ENCODE data around the gene PCDH18.

The PCDH18 gene

GRCh38 chr4:137536789-137537561 lies 4.7 kb upstream of the PCDH18 start:
- no peaks in the 10 kb centered on the region for H3K4me1 Mint-ChIP-seq
- DNase-seq (no peak), ATAC-seq (replicated peaks) (no peak)
- H3K27ac Mint-ChIP-seq = no peak overlapping the region
- H3K27me3 Mint-ChIP-seq = peaks cover 0 to 6% of the 10 kb centered on the region in 2 donors
- H3K4me3 Mint-ChIP-seq = no peak overlapping the region
- no peaks in the 10 kb centered on the region for H3K36me3 Mint-ChIP-seq
- H3K9me3 Mint-ChIP-seq = peaks cover 0 to 2% of the 10 kb centered on the region in 2 donors

DNA sequence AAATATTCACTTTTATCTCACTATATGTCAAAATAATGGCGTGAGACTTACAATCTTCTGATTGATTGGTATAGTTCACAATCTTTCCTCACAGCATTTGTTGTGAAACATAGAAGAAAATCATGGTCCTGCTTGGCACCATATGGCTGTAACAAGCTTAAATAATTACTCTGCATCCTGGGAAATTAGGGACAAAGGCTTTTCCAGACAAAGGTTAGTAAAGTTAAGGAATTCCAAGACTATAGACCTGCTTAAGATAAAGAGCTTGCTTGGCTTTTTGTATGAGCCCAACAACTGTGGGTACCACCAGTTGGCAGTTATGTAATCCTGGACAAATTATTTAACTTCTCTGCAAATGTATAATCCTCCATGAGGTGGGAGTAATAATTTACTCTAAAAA lies 3.4 kb upstream of the PCDH18 start:
- Mint-ChIP-seq H3K27ac (no peak overlapping the region), H3K9me3 (peaks cover 0 to 2% of the 10 kb centered on the region in 2 donors)
- ATAC-seq (replicated peaks) = no peak

DNA sequence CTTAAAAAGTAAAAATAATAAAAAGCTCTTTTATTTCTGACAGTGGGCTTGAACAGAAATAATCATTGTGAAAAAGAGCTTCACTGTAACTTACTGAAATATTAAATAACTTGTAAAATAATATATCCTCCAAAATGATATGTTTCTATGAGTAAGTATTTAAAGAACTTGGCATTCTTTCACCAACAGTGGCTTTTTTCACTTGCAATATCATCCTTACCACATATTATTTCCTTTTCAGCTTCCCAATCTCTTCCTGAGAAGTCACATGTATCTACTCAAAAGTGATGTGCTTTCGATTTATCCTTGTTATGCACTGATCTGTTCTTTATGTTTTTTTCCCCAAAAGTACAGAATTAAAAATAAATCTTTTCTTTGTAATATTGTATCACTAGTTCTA lies 2.2 kb upstream of the PCDH18 start:
- Mint-ChIP-seq H3K27ac (no peak overlapping the region), H3K4me1 (no peaks in the 10 kb centered on the region)
- no peak for ATAC-seq (replicated peaks)

More for the DNA sequence above, 3.4 kb upstream of the PCDH18 start:
- H3K4me1 Mint-ChIP-seq = no peaks in the 10 kb centered on the region
- no peak overlapping the region for H3K4me3 Mint-ChIP-seq
- H3K36me3 Mint-ChIP-seq = no peaks in the 10 kb centered on the region
- no peak for DNase-seq
- H3K27me3 Mint-ChIP-seq = peaks cover 0 to 6% of the 10 kb centered on the region in 2 donors

DNA sequence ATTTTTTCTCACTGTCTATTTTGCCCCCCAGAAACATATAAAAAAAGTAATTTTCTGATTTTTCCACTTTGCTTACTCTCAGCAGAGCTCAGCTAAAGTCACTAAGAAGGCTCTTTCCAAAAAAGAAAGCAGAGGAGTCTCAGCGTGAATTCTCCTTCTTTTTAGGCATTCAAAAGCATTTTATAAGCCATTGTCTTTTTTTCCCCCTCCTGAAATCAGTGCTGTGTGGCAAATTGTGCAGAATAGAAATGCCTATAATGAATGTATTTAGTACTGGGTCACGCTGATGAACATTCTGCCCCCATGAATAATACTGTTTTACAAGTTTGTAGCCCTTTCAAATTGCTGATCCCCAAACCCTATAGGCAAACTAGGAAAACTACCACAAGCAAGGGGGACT lies 1.6 kb upstream of the PCDH18 start:
- peaks cover 0 to 6% of the 10 kb centered on the region in 2 donors for H3K27me3 Mint-ChIP-seq
- peaks cover 0 to 3% of the 10 kb centered on the region in 2 donors for H3K9me3 Mint-ChIP-seq
- no peak for DNase-seq
- no peak overlapping the region for H3K27ac Mint-ChIP-seq
- H3K36me3 Mint-ChIP-seq = no peaks in the 10 kb centered on the region
- ATAC-seq (replicated peaks) = no peak
- H3K4me1 Mint-ChIP-seq = no peaks in the 10 kb centered on the region
- H3K4me3 Mint-ChIP-seq = no peak overlapping the region

More for the DNA sequence above, 2.2 kb upstream of the PCDH18 start:
- DNase-seq = no peak
- Mint-ChIP-seq H3K36me3 (no peaks in the 10 kb centered on the region), H3K9me3 (peaks cover 0 to 2% of the 10 kb centered on the region in 2 donors), H3K4me3 (no peak overlapping the region), H3K27me3 (peaks cover 0 to 6% of the 10 kb centered on the region in 2 donors)

- H3K4me1 Mint-ChIP-seq = no peaks in the 10 kb centered on the region
- ATAC-seq (replicated peaks) (no peak), DNase-seq (no peak)
- no peak overlapping the region for H3K27ac Mint-ChIP-seq
- H3K27me3 Mint-ChIP-seq = peaks cover 0 to 6% of the 10 kb centered on the region in 2 donors
- no peak overlapping the region for H3K4me3 Mint-ChIP-seq
- peaks cover 0 to 3% of the 10 kb centered on the region in 2 donors for H3K9me3 Mint-ChIP-seq
- H3K36me3 Mint-ChIP-seq = no peaks in the 10 kb centered on the region
Measured at GRCh38 chr4:137532869-137533236, 559 bp upstream of the PCDH18 start.

- no peak overlapping the region for H3K4me3 Mint-ChIP-seq
- no peaks in the 10 kb centered on the region for H3K4me1 Mint-ChIP-seq
- peaks cover 0 to 2% of the 10 kb centered on the region in 2 donors for H3K9me3 Mint-ChIP-seq
- no peaks in the 10 kb centered on the region for H3K36me3 Mint-ChIP-seq
- DNase-seq (no peak), ATAC-seq (replicated peaks) (no peak)
- no peak overlapping the region for H3K27ac Mint-ChIP-seq
- peaks cover 0 to 6% of the 10 kb centered on the region in 2 donors for H3K27me3 Mint-ChIP-seq
Measured at GRCh38 chr4:137531168-137531985, 917 bp downstream of the PCDH18 start.

DNA sequence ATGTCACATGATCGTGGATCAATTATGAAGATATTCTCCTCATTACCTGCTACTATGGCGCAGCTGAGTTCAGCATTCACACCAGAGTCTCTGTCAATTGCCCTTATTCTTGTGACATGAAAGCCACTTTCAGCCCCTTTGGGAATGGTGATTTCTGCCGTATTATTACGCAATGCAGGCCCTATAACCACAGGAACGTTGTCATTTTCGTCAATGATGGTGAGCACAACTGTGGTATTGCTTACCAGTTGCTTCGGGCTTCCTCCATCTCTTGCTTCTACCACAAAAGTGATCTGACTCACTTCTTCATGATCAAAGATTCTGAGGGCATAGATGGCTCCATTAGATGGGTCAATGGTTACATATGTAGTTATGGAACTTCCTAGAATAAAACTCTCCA lies 2.1 kb downstream of the PCDH18 start:
- no peaks in the 10 kb centered on the region for H3K36me3 Mint-ChIP-seq

DNA sequence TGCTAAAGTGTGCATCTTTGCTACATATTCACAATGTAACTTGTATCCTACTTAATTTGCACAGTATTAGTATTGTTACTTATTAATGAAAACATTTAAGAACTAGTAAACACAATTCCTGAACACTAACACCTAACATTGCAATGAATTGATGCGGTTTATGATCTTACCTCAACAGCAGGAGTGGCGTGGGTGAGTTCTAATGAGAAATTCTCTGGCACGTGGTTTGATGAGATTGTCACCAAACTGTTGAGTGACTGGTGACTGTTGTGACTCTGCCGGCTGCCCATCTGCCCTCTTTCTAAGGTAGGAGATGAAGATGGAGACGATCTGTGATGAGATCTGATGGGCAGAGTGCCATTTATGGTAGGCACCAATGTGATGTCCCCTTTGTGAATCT lies 2.9 kb downstream of the PCDH18 start:
- Mint-ChIP-seq H3K36me3 (no peaks in the 10 kb centered on the region), H3K27me3 (peaks cover 0 to 6% of the 10 kb centered on the region in 2 donors), H3K4me3 (no peak overlapping the region), H3K9me3 (peaks cover 0 to 2% of the 10 kb centered on the region in 2 donors), H3K27ac (no peak overlapping the region), H3K4me1 (no peaks in the 10 kb centered on the region)
- DNase-seq (no peak), ATAC-seq (replicated peaks) (no peak)

More for the DNA sequence above, 2.1 kb downstream of the PCDH18 start:
- Mint-ChIP-seq H3K4me3 (no peak overlapping the region), H3K4me1 (no peaks in the 10 kb centered on the region), H3K27ac (no peak overlapping the region), H3K9me3 (peaks cover 0 to 2% of the 10 kb centered on the region in 2 donors), H3K27me3 (peaks cover 0 to 6% of the 10 kb centered on the region in 2 donors)
- DNase-seq (no peak), ATAC-seq (replicated peaks) (no peak)

DNA sequence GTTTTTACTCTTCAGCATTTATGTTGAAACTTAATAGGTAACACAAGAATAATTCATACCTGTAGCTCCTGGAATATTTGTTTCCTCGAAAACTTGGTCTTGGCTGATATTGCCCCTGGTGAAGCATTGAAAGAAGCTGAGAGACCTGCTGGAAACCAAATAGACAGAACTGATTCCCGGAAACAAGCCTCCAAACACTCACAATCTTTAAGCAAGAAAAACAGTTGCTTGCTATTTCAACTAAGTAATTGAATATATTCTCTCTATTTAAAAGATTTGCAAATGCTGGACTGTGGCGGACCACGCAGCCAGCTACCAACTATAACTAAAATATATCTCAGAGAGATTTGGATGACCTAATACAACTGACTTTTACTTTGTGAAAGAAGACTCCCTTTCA lies 3.6 kb downstream of the PCDH18 start:
- ATAC-seq (replicated peaks) (no peak), DNase-seq (no peak)
- H3K9me3 Mint-ChIP-seq = peaks cover 0 to 2% of the 10 kb centered on the region in 2 donors
- H3K27me3 Mint-ChIP-seq = peaks cover 0 to 1% of the 10 kb centered on the region in 2 donors
- H3K4me1 Mint-ChIP-seq = no peaks in the 10 kb centered on the region
- H3K36me3 Mint-ChIP-seq = no peaks in the 10 kb centered on the region
- no peak overlapping the region for H3K4me3 Mint-ChIP-seq
- no peak overlapping the region for H3K27ac Mint-ChIP-seq

GRCh38 chr4:137526681-137527080 lies 5.6 kb downstream of the PCDH18 start:
- no peaks in the 10 kb centered on the region for H3K4me1 Mint-ChIP-seq
- no peak overlapping the region for H3K27ac Mint-ChIP-seq
- DNase-seq (no peak), ATAC-seq (replicated peaks) (no peak)
- no peaks in the 10 kb centered on the region for H3K36me3 Mint-ChIP-seq
- H3K9me3 Mint-ChIP-seq = peaks cover 0 to 2% of the 10 kb centered on the region in 2 donors
- no peak overlapping the region for H3K4me3 Mint-ChIP-seq
- no peaks in the 10 kb centered on the region for H3K27me3 Mint-ChIP-seq

DNA sequence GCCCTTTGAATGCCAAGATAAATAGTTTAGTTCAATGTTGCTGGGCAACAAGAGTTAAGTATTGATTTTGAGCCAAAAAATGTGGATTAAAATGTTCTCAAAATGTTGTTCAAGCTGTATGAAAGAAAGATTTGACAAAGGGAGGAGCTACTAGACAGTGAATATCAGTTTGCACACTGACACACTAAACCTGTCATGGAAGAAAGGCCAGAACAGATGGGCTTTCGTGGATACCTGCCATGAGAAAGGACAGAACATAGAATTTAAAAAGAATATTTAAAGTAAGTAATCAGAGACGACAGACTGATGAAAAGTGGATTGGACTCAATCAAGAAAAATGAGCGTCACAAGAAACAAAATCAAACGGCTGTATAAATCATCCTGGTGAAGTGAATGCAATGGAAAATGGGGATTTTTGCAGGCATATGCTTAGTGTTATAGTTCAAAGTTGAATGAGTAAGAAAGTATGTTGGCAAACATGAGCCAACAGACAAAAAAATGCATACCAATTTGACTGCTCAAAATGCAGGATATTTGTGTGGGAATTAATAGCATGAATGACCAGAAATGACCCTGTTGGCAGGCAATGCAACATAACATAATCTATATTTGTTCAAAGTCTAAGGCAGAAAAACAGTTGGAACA lies 7.4 kb downstream of the PCDH18 start:
- DNase-seq (no peak), ATAC-seq (replicated peaks) (no peak)
- H3K9me3 Mint-ChIP-seq = peaks cover 0 to 2% of the 10 kb centered on the region in 2 donors
- H3K4me1 Mint-ChIP-seq = no peaks in the 10 kb centered on the region
- no peaks in the 10 kb centered on the region for H3K27me3 Mint-ChIP-seq
- H3K27ac Mint-ChIP-seq = no peak overlapping the region
- H3K4me3 Mint-ChIP-seq = no peak overlapping the region
- H3K36me3 Mint-ChIP-seq = no peaks in the 10 kb centered on the region

DNA sequence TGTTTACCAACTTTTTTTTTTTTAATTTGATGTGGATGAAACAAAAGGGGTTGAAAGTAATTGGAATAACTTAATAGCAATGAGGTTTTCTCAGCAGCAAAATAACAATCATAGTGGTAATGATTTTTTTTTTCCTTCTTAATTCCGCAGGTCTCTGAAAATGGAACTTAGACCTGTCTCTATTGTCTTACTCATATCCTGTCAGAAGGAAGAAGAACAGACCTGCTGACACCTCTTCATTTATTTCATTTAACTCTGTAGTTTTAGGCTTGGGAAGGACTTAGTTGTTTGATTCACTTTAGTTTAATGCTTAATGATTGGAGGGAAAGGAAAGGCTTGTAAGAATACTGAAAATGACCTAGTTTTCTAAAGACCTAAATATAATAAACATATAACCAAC lies 9.0 kb downstream of the PCDH18 start:
- ATAC-seq (replicated peaks) (no peak), DNase-seq (no peak)
- Mint-ChIP-seq H3K27me3 (no peaks in the 10 kb centered on the region), H3K9me3 (no peaks in the 10 kb centered on the region), H3K4me1 (no peaks in the 10 kb centered on the region), H3K4me3 (no peak overlapping the region), H3K27ac (no peak overlapping the region), H3K36me3 (no peaks in the 10 kb centered on the region)

- DNase-seq (no peak), ATAC-seq (replicated peaks) (no peak)
- Mint-ChIP-seq H3K9me3 (no peaks in the 10 kb centered on the region), H3K36me3 (no peaks in the 10 kb centered on the region), H3K27me3 (no peaks in the 10 kb centered on the region), H3K4me3 (no peak overlapping the region), H3K27ac (no peak overlapping the region), H3K4me1 (no peaks in the 10 kb centered on the region)
Measured at GRCh38 chr4:137521053-137521452, 11.2 kb downstream of the PCDH18 start.

DNA sequence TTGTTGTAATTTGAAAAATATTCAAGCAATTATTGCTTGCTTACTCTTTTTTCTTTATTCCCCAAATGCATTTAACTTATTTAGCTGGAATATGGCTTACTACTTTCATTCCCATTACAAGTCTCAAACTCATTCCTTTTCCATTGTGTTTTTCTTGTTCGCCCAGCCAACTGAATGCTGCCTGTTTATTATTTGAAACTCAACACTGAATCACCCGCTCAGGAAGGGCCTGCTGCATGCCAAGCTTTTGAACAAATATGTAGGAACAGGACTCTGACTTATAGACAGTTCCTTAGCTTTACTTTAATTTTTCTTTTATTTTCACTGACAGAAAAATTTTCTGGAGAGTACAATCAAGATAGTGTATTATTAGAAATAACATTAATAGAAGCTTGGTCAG lies 12.9 kb downstream of the PCDH18 start:
- ATAC-seq (replicated peaks) (no peak), DNase-seq (no peak)
- no peaks in the 10 kb centered on the region for H3K27me3 Mint-ChIP-seq
- H3K27ac Mint-ChIP-seq = no peak overlapping the region
- H3K4me3 Mint-ChIP-seq = no peak overlapping the region
- no peaks in the 10 kb centered on the region for H3K9me3 Mint-ChIP-seq
- no peaks in the 10 kb centered on the region for H3K4me1 Mint-ChIP-seq
- H3K36me3 Mint-ChIP-seq = no peaks in the 10 kb centered on the region
